Epithelial cell of esophagus (primary cell): ENCODE data around the gene MCRIP1.

Experiments
- DNase-seq: peaks from one replicate; pipeline ENCODE4 v3.0.0; 2010; ENCODE audit warnings: low read depth
- H3K4me3 ChIP-seq: 2 replicates; pipeline ENCODE4 v1.5.1; 2011; ENCODE audit warnings: mild to moderate bottlenecking, low read length, control low read depth
- TF ChIP-seq, protein P1 (sequence below): IDR thresholded peaks from 2 replicates; pipeline ENCODE4 v1.5.1; 2011; ENCODE audit warnings: low read depth, mild to moderate bottlenecking, low read length, control low read depth, inconsistent platforms; ENCODE audit not compliant: insufficient read depth; ENCODE audit errors: missing control alignments

Gene MCRIP1

GRCh38 chr17:81858967-81859905 is 26.1 kb upstream of the MCRIP1 start:
- DNase-seq, result no peak
- H3K4me3 ChIP-seq, result peak overlapping the region; percentile 93

DNA sequence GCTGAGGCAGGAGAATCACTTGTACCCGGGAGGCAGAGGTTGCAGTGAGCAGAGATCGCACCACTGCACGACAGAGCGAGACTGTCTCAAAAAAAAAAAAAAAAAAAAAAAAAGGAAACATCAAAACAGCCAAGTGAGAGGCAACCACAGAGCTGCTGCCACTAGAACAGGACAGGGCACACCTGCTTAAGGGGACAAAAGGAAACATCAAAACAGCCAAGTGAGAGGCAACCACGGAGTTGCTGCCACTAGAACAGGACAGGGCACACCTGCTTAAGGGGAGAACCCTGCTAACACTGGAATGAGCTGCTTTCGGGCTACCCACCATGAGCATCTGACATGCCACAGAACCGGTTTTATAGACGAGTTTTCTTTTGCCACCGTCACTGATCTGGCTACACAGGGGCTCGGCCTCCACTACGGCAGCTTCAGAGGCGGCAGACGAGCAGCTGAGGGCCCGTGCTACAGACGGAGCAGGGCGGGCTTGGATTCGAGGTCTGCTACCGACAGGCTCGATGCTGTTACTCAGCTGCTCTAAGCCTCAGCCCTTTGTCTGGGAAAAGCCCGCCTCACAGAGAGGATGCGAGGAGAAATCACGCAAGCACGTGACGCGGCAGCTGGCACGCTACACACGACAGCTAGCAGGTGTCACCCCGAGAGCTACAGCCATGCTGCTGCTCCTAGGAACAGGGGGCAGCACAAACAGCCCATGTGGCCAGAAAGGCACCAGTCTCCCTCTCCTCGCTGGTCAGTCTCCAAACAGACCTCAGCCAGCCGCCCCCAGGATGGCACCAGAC is 25.3 kb upstream of the MCRIP1 start:
- DNase-seq, result no peak
- TF ChIP-seq, protein P1, sequence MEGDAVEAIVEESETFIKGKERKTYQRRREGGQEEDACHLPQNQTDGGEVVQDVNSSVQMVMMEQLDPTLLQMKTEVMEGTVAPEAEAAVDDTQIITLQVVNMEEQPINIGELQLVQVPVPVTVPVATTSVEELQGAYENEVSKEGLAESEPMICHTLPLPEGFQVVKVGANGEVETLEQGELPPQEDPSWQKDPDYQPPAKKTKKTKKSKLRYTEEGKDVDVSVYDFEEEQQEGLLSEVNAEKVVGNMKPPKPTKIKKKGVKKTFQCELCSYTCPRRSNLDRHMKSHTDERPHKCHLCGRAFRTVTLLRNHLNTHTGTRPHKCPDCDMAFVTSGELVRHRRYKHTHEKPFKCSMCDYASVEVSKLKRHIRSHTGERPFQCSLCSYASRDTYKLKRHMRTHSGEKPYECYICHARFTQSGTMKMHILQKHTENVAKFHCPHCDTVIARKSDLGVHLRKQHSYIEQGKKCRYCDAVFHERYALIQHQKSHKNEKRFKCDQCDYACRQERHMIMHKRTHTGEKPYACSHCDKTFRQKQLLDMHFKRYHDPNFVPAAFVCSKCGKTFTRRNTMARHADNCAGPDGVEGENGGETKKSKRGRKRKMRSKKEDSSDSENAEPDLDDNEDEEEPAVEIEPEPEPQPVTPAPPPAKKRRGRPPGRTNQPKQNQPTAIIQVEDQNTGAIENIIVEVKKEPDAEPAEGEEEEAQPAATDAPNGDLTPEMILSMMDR, result no peak
- H3K4me3 ChIP-seq, result peak overlapping the region; percentile 93

More at GRCh38 chr17:81858967-81859905, 26.1 kb upstream of the MCRIP1 start:
- TF ChIP-seq, protein P1, result no peak

GRCh38 chr17:81854974-81855774 is 22.1 kb upstream of the MCRIP1 start:
- peak; percentile 74 for DNase-seq
- TF ChIP-seq, protein P1, result peak; percentile 51
- H3K4me3 ChIP-seq, result no peak overlapping the region

GRCh38 chr17:81852237-81852636 is 19.1 kb upstream of the MCRIP1 start:
- no peak overlapping the region for H3K4me3 ChIP-seq
- TF ChIP-seq, protein P1, result no peak
- no peak for DNase-seq

GRCh38 chr17:81851423-81851822 is 18.3 kb upstream of the MCRIP1 start:
- no peak for DNase-seq
- TF ChIP-seq, protein P1, result no peak
- H3K4me3 ChIP-seq, result no peak overlapping the region

DNA sequence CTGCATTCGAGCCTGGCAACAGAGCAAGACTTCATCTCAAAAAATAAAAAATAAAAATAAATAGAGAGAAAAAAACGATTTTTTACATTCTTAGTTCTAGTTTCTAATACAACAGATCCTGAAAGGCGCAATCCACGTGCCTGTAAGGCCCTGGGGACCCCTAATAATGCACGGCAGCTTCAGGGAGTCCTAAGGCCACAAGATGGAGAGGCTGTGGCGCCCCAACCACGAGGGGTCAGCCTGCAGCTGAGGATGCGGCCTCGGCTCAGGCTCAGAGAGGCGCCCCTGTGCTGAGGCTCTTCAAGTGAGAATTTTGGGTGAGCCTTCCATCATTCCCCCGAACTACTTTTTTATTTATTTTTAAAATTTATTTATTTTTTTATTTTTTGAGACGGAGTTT is 16.4 kb upstream of the MCRIP1 start:
- TF ChIP-seq, protein P1, result no peak
- no peak for DNase-seq

More for the DNA sequence above, 16.4 kb upstream of the MCRIP1 start:
- H3K4me3 ChIP-seq, result no peak overlapping the region
